A673 (cell line): Measurements from ENCODE around the gene COBL.

Experiments
- EZH2 ChIP-seq: fragments of 200-600 bp; sonication (generic); IDR thresholded peaks from 2 replicates; pipeline ENCODE4 v1.6.1; 2017; ENCODE audit warnings: borderline replicate concordance, low read depth, mild to moderate bottlenecking, mixed read lengths, antibody characterized with exemption, low read length; ENCODE audit not compliant: poor library complexity, severe bottlenecking
- TF ChIP-seq, protein P1 (sequence below): fragments of 300-800, 200-600 bp; sonication (generic); conservative IDR thresholded peaks from 2 replicates; pipeline ENCODE4 v1.5.1; 2017; ENCODE audit warnings: low read depth, mild to moderate bottlenecking, antibody characterized with exemption, low read length, moderate library complexity, mixed read lengths

DNA sequence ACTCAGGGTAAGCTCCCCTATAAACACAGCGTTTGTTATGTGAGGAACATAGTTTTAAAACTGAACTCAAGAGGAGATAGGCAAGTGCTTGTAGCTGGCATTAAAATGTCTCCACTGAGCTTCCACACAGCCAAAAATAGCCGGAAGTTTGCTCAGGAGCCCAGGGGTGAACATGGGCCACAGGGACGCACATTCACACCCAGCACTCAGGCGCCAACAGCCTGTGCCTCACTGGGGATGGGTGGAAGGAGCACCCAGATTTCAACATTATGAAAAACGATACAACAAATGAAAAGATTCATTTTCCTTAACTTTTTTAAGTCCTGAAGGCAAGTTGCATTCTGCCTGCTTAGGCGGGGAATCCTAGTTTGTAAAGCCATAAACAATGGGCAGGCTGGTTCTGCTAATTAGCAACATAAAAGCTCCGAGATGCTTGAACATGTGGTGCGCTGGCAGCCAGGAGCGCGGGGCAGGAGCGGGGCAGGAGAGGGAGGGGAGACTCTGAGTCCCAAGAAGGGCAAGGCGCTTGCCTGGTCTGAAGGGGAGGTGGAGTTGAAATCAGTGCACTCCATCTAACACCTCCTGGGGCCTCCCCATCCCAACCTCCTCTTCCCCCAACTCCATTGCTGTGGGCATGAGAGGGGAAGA lies 235.9 kb downstream of the COBL start:
- TF ChIP-seq, protein P1, sequence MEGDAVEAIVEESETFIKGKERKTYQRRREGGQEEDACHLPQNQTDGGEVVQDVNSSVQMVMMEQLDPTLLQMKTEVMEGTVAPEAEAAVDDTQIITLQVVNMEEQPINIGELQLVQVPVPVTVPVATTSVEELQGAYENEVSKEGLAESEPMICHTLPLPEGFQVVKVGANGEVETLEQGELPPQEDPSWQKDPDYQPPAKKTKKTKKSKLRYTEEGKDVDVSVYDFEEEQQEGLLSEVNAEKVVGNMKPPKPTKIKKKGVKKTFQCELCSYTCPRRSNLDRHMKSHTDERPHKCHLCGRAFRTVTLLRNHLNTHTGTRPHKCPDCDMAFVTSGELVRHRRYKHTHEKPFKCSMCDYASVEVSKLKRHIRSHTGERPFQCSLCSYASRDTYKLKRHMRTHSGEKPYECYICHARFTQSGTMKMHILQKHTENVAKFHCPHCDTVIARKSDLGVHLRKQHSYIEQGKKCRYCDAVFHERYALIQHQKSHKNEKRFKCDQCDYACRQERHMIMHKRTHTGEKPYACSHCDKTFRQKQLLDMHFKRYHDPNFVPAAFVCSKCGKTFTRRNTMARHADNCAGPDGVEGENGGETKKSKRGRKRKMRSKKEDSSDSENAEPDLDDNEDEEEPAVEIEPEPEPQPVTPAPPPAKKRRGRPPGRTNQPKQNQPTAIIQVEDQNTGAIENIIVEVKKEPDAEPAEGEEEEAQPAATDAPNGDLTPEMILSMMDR = no peak
- no peak for TF ChIP-seq EZH2
